Vagina (tissue), 2 donors: ENCODE data around the gene LRRC27. TPM values are rescaled to one million over a fixed set of nuclear protein-coding genes. Genes with fewer than 3 reads are reported as not detected.
A peak's percentile ranks its signal among the peaks of the same experiment; 100 is the strongest.

Source experiments
- DNase-seq, 2 donors: peaks; one replicate each; pipeline ENCODE4 v3.0.0-alpha.2; 2017; ENCODE audit errors: extremely low spot score in 2 of 2
- H3K27ac ChIP-seq: fragments of 200-600 bp; sonication (generic); one replicate; pipeline ENCODE4 v1.5.1; 2019
- H3K27me3 ChIP-seq: fragments of 200-600 bp; sonication (generic); one replicate; pipeline ENCODE4 v1.5.1; 2019
- H3K36me3 ChIP-seq, 2 donors: fragments of 200-600 bp; sonication (generic); one replicate each; pipeline ENCODE4 v1.5.1; 2017 to 2019
- H3K4me1 ChIP-seq: fragments of 200-600 bp; sonication (generic); one replicate; pipeline ENCODE4 v1.5.1; 2019
- H3K4me3 ChIP-seq, 2 donors: fragments of 200-600 bp; sonication (generic); 1 replicate in 1 of 2; 2 replicates in 1 of 2; pipeline ENCODE4 v1.5.1; 2016 to 2019
- H3K9me3 ChIP-seq: fragments of 200-600 bp; sonication (generic); one replicate; pipeline ENCODE4 v1.5.1; 2019
- POLR2A ChIP-seq, 2 donors: fragments of 450-650 bp; IDR thresholded peaks; one replicate each; pipeline ENCODE4 v1.6.1; 2017; ENCODE audit warnings: antibody characterized with exemption in 2 of 2, mild to moderate bottlenecking in 2 of 2, moderate library complexity in 2 of 2
- POLR2AphosphoS5 ChIP-seq, 2 donors: sonication (generic); formaldehyde crosslinking; IDR thresholded peaks; one replicate each; pipeline ENCODE4 v1.9.0; 2017; ENCODE audit warnings: antibody characterized with exemption in 2 of 2, mild to moderate bottlenecking in 2 of 2, low read depth in 1 of 2; ENCODE audit not compliant: insufficient read depth in 1 of 2
- intact Hi-C: fragments of 100-400 bp; cut with DNase I; formaldehyde crosslinking; loops from one replicate; pipeline ENCODE4 v1.15.1; 2023
- total RNA-seq: library from RNA; depleted of rRNA; stranded (reverse); fragments of >200 nt; gene quantifications from one replicate; pipeline ENCODE4 v1.2.3, GENCODE V29; 2016
- TF ChIP-seq, protein P1 (sequence below), 3 experiments: fragments of 450-650 bp in 2 of 3; fragments of 200-600 bp in 1 of 3; sonication (generic) in 1 of 3; IDR thresholded peaks; one replicate each; pipeline ENCODE4 v1.5.1; 2017 to 2019; ENCODE audit warnings: antibody characterized with exemption in 3 of 3, mild to moderate bottlenecking in 2 of 3, moderate library complexity in 2 of 3

LRRC27 gene
- total RNA-seq, 1 donor from 2014 or later: 4.9 TPM

- Histone ChIP-seq H3K36me3 (no peaks in the 10 kb centered on the region), H3K4me1 (peaks cover 59% of the 10 kb centered on the region), H3K27ac (peak overlapping the region; percentile 96), H3K27me3 (no peaks in the 10 kb centered on the region), H3K4me3 (peak overlapping the region; percentile 77 to 80), H3K9me3 (no peaks in the 10 kb centered on the region)
- TF ChIP-seq, protein P1, sequence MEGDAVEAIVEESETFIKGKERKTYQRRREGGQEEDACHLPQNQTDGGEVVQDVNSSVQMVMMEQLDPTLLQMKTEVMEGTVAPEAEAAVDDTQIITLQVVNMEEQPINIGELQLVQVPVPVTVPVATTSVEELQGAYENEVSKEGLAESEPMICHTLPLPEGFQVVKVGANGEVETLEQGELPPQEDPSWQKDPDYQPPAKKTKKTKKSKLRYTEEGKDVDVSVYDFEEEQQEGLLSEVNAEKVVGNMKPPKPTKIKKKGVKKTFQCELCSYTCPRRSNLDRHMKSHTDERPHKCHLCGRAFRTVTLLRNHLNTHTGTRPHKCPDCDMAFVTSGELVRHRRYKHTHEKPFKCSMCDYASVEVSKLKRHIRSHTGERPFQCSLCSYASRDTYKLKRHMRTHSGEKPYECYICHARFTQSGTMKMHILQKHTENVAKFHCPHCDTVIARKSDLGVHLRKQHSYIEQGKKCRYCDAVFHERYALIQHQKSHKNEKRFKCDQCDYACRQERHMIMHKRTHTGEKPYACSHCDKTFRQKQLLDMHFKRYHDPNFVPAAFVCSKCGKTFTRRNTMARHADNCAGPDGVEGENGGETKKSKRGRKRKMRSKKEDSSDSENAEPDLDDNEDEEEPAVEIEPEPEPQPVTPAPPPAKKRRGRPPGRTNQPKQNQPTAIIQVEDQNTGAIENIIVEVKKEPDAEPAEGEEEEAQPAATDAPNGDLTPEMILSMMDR (IDR thresholded peaks at IDR 0.05): no peak
- TF ChIP-seq POLR2AphosphoS5 (IDR thresholded peaks at IDR 0.05; ENCODE audit: insufficient read depth in 1 of 2, low read depth in 1 of 2): no peak
- no peak for TF ChIP-seq POLR2A (IDR thresholded peaks at IDR 0.05)
- intact Hi-C loops: loop anchor here (10.0 kb wide), 1 partner anchor 238 kb away; no protein-coding TSS in a partner anchor
- DNase-seq: no peak
Observed at GRCh38 chr10:132396494-132397035, 64.6 kb downstream of the LRRC27 start.

GRCh38 chr10:132397036-132397541, 65.1 kb downstream of the LRRC27 start, which contains the start of gene PWWP2B:
TSS of gene PWWP2B (plus strand) at chr10:132397200. CDS start at chr10:132397227, 27 bp downstream.
- TF ChIP-seq, protein P1 (IDR thresholded peaks at IDR 0.05): no peak
- peak in 1 of 2 donors; percentile 13 for TF ChIP-seq POLR2A (IDR thresholded peaks at IDR 0.05)
- intact Hi-C loops: loop anchor here (10.0 kb wide), 1 partner anchor 238 kb away; no protein-coding TSS in a partner anchor
- Histone ChIP-seq H3K9me3 (no peaks in the 10 kb centered on the region), H3K4me3 (peak within 1 kb of the TSS; percentile 77 to 80), H3K4me1 (peaks cover 64% of the 10 kb centered on the region), H3K27me3 (no peaks in the 10 kb centered on the region), H3K27ac (peak within 1 kb of the TSS; percentile 96), H3K36me3 (no peaks in the 10 kb centered on the region)
- DNase-seq: no peak

GRCh38 chr10:132397671-132398565, 65.9 kb downstream of the LRRC27 start:
- intact Hi-C loops: loop anchor here (10.0 kb wide), 1 partner anchor 237 kb away; no protein-coding TSS in a partner anchor
- peak overlapping the region; percentile 77 to 80 for H3K4me3 ChIP-seq
- H3K9me3 ChIP-seq: no peaks in the 10 kb centered on the region
- DNase-seq: no peak
- H3K4me1 ChIP-seq: peaks cover 68% of the 10 kb centered on the region
- TF ChIP-seq, protein P1 (IDR thresholded peaks at IDR 0.05): no peak
- peak in 1 of 2 donors; percentile 59 for TF ChIP-seq POLR2AphosphoS5 (IDR thresholded peaks at IDR 0.05; ENCODE audit: insufficient read depth in 1 of 2, low read depth in 1 of 2)
- H3K27me3 ChIP-seq: no peaks in the 10 kb centered on the region
- H3K36me3 ChIP-seq: no peaks in the 10 kb centered on the region
- H3K27ac ChIP-seq: peak overlapping the region; percentile 94

DNA sequence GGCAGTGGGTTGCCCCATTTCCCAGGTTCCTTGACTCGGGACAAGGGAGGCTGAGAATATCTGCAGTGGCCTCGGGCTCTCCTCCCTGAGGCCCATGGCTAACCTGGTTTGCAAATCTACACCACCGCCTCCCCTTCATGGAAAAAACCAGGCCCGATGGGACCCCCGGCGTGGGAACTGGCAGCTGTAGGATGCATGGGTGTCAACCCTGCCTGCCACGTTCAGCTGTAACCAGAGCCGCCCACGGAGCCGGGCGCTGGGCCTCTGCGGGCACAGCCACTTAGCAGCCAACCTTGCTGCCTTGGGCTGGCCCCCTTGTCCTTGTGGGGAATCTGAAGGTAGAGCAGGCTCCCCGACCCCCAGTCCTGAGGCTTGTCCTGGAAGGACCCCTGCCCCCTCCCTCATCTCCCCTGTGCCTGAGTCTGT, 66.6 kb downstream of the LRRC27 start:
- intact Hi-C loops: loop anchor here (10.0 kb wide), 1 partner anchor 236 kb away; no protein-coding TSS in a partner anchor

More for the DNA sequence above, 66.6 kb downstream of the LRRC27 start:
- TF ChIP-seq, protein P1 (IDR thresholded peaks at IDR 0.05): no peak
- TF ChIP-seq POLR2A (IDR thresholded peaks at IDR 0.05) (no peak), POLR2AphosphoS5 (IDR thresholded peaks at IDR 0.05; ENCODE audit: insufficient read depth in 1 of 2, low read depth in 1 of 2) (no peak)
- no peaks in the 10 kb centered on the region for H3K9me3 ChIP-seq
- no peaks in the 10 kb centered on the region for H3K27me3 ChIP-seq
- H3K27ac ChIP-seq: peak overlapping the region; percentile 94
- peaks cover 68% of the 10 kb centered on the region for H3K4me1 ChIP-seq
- peak overlapping the region; percentile 77 to 80 for H3K4me3 ChIP-seq
- DNase-seq: no peak
- H3K36me3 ChIP-seq: no peaks in the 10 kb centered on the region
